ENCODE results near the gene KCNIP1.

KCNIP1 gene

DNA sequence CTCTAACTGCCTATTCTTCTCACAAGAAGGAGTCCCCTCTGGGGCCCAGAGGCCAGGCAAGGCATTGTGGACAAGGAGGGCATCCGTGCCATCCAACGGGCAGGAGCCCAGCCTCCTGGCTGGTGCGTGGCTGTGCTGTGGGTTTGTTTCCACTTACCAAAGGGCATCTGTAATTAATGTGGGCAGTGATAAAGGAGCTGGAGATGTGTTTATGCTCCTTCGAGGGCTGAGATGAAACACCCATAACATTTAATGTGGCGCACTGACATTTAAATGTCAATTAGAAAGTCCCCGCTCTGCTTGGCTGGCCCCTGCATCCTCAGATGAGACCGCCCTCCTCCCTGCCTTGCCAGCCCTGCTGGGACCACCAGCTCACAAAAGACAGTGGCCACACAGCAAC is 57.1 kb downstream of the KCNIP1 start:
- H3K9ac ChIP-seq (ENCODE audit: low read length), result no peak overlapping the region
- H4K20me1 ChIP-seq (ENCODE audit: insufficient read depth, low read length), result no peaks in the 10 kb centered on the region
- TF ChIP-seq, protein P1, sequence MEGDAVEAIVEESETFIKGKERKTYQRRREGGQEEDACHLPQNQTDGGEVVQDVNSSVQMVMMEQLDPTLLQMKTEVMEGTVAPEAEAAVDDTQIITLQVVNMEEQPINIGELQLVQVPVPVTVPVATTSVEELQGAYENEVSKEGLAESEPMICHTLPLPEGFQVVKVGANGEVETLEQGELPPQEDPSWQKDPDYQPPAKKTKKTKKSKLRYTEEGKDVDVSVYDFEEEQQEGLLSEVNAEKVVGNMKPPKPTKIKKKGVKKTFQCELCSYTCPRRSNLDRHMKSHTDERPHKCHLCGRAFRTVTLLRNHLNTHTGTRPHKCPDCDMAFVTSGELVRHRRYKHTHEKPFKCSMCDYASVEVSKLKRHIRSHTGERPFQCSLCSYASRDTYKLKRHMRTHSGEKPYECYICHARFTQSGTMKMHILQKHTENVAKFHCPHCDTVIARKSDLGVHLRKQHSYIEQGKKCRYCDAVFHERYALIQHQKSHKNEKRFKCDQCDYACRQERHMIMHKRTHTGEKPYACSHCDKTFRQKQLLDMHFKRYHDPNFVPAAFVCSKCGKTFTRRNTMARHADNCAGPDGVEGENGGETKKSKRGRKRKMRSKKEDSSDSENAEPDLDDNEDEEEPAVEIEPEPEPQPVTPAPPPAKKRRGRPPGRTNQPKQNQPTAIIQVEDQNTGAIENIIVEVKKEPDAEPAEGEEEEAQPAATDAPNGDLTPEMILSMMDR (IDR thresholded peaks at IDR 0.05; ENCODE audit: low read length), result no peak
- TF ChIP-seq EZH2 (IDR thresholded peaks at IDR 0.05; ENCODE audit: borderline replicate concordance, low read length), result no peak
- H3K4me3 ChIP-seq (ENCODE audit: low read depth, low read length, poor library complexity, severe bottlenecking), result no peak overlapping the region
- H3K27me3 ChIP-seq (ENCODE audit: insufficient read depth, low read length), result no peaks in the 10 kb centered on the region
- H3F3A ChIP-seq (ENCODE audit: insufficient read depth, low read length), result no peaks in the 10 kb centered on the region
- H3K9me2 ChIP-seq (ENCODE audit: low read depth, low read length), result no peaks in the 10 kb centered on the region
- H3K27ac ChIP-seq (ENCODE audit: low read depth, low read length, poor library complexity, severe bottlenecking), result no peak overlapping the region
- H3K36me3 ChIP-seq (ENCODE audit: insufficient read depth, low read length), result no peaks in the 10 kb centered on the region
- H3K9me3 ChIP-seq (ENCODE audit: low read length), result no peaks in the 10 kb centered on the region
- H3K4me2 ChIP-seq (ENCODE audit: low read length), result no peak overlapping the region
- no peaks in the 10 kb centered on the region for H3K4me1 ChIP-seq (ENCODE audit: insufficient read depth, low read length, severe bottlenecking)
- H3K79me2 ChIP-seq (ENCODE audit: insufficient read depth, low read length), result no peaks in the 10 kb centered on the region
- H2AFZ ChIP-seq (ENCODE audit: low read length), result no peak overlapping the region

DNA sequence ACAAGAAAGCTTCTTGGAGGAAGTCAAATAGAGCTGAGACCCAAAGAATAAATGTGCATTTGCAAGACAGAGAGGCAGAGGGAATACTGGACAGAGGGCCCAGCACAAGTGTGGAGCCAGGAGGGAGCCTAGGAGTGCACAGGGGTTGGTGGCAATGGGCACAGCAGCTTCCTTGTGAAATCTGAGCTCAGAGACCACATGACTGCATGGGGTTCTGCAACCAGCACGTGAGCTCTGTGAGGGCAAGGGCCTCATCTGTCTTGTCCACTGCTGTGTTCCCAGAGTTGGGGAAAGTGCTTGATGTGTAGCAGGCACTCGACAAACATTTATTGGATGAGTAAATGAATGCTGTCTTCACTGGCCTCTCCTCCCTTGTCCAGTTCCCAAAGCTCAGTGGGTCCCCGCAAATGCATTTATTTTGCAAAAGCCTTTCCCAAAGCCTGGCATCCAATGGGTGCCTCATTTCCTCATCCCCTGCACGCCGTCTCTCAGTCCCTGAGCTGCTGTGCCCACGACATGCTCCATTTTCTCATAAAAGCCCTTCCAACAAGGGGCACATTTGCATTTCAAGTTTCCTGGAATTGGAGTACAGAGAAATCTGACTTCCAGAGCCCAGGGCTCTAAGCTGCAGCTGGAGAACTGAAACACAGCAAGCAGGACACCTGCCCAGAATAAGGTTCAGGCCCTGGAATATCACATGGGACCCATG is 58.5 kb downstream of the KCNIP1 start:
- H3K36me3 ChIP-seq (ENCODE audit: insufficient read depth, low read length), result no peaks in the 10 kb centered on the region
- no peak overlapping the region for H2AFZ ChIP-seq (ENCODE audit: low read length)
- no peak for TF ChIP-seq EZH2 (IDR thresholded peaks at IDR 0.05; ENCODE audit: borderline replicate concordance, low read length)
- TF ChIP-seq, protein P1 (IDR thresholded peaks at IDR 0.05; ENCODE audit: low read length), result no peak
- no peaks in the 10 kb centered on the region for H3K4me1 ChIP-seq (ENCODE audit: insufficient read depth, low read length, severe bottlenecking)
- H3K27me3 ChIP-seq (ENCODE audit: insufficient read depth, low read length), result no peaks in the 10 kb centered on the region
- H3F3A ChIP-seq (ENCODE audit: insufficient read depth, low read length), result no peaks in the 10 kb centered on the region
- H3K79me2 ChIP-seq (ENCODE audit: insufficient read depth, low read length), result no peaks in the 10 kb centered on the region
- H3K27ac ChIP-seq (ENCODE audit: low read depth, low read length, poor library complexity, severe bottlenecking), result no peak overlapping the region
- no peaks in the 10 kb centered on the region for H3K9me2 ChIP-seq (ENCODE audit: low read depth, low read length)
- no peak overlapping the region for H3K4me3 ChIP-seq (ENCODE audit: low read depth, low read length, poor library complexity, severe bottlenecking)
- no peak overlapping the region for H3K9ac ChIP-seq (ENCODE audit: low read length)
- no peaks in the 10 kb centered on the region for H3K9me3 ChIP-seq (ENCODE audit: low read length)
- H3K4me2 ChIP-seq (ENCODE audit: low read length), result no peak overlapping the region
- no peaks in the 10 kb centered on the region for H4K20me1 ChIP-seq (ENCODE audit: insufficient read depth, low read length)

DNA sequence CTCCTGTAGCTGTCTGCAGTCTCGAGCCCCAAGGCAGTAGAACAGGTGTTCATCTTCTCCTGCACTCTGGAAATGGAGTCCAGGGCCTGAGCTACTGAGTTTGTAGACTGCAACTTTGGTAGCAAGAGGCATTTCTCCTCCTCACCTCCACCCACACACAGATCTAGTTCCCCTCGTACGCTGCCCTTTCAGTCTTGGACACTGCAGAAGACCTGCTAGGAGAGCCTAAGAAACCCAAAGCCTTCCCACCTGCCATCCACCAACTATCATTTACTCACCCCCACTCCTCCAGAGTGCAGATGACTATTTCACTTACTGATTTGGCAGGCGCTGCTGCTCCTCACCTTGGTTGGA is 59.0 kb downstream of the KCNIP1 start:
- no peaks in the 10 kb centered on the region for H3K27me3 ChIP-seq (ENCODE audit: insufficient read depth, low read length)

More for the DNA sequence above, 59.0 kb downstream of the KCNIP1 start:
- Histone ChIP-seq H3K9me3 (ENCODE audit: low read length) (no peaks in the 10 kb centered on the region), H3K4me2 (ENCODE audit: low read length) (no peak overlapping the region), H3K4me3 (ENCODE audit: low read depth, low read length, poor library complexity, severe bottlenecking) (no peak overlapping the region), H3K27ac (ENCODE audit: low read depth, low read length, poor library complexity, severe bottlenecking) (no peak overlapping the region), H3K4me1 (ENCODE audit: insufficient read depth, low read length, severe bottlenecking) (no peaks in the 10 kb centered on the region), H3F3A (ENCODE audit: insufficient read depth, low read length) (no peaks in the 10 kb centered on the region), H2AFZ (ENCODE audit: low read length) (no peak overlapping the region), H3K79me2 (ENCODE audit: insufficient read depth, low read length) (no peaks in the 10 kb centered on the region), H3K9ac (ENCODE audit: low read length) (no peak overlapping the region), H4K20me1 (ENCODE audit: insufficient read depth, low read length) (no peaks in the 10 kb centered on the region), H3K9me2 (ENCODE audit: low read depth, low read length) (no peaks in the 10 kb centered on the region), H3K36me3 (ENCODE audit: insufficient read depth, low read length) (no peaks in the 10 kb centered on the region)
- TF ChIP-seq EZH2 (IDR thresholded peaks at IDR 0.05; ENCODE audit: borderline replicate concordance, low read length), result no peak
- TF ChIP-seq, protein P1 (IDR thresholded peaks at IDR 0.05; ENCODE audit: low read length), result no peak
